ENCODE results near the gene PITPNM1.
"Not testable (repeated sequence)": the region's sequence is repeated elsewhere in the genome, so short reads cannot be mapped to it uniquely, and the experiment has no call there.

PITPNM1 gene

GRCh38 chr11:67504950-67505581 lies at the start of gene PITPNM1:
PITPNM1 (minus strand) TSS chr11:67505363; CDS start chr11:67504180, 1,183 bp downstream.
- no peak for TF ChIP-seq CTCF (IDR thresholded peaks at IDR 0.05; ENCODE audit: low read depth, low read length)
- no peak for DNase-seq (ENCODE audit: extremely low read depth, low read depth)

GRCh38 chr11:67551697-67552096 lies 46.5 kb upstream of the PITPNM1 start:
- not testable (repeated sequence) for DNase-seq (ENCODE audit: extremely low read depth, low read depth)

- no peak for DNase-seq (ENCODE audit: extremely low read depth, low read depth)
- no peak for TF ChIP-seq CTCF (IDR thresholded peaks at IDR 0.05; ENCODE audit: low read depth, low read length)
These were observed 46.0 kb upstream of the PITPNM1 start for GRCh38 chr11:67551127-67551526.

- no peak for DNase-seq (ENCODE audit: extremely low read depth, low read depth)
- no peak for TF ChIP-seq CTCF (IDR thresholded peaks at IDR 0.05; ENCODE audit: low read depth, low read length)
These were observed 43.5 kb upstream of the PITPNM1 start for GRCh38 chr11:67548555-67549110.

- not testable (repeated sequence) for DNase-seq (ENCODE audit: extremely low read depth, low read depth)
These were observed 42.9 kb upstream of the PITPNM1 start for GRCh38 chr11:67548112-67548511.

- TF ChIP-seq CTCF (IDR thresholded peaks at IDR 0.05; ENCODE audit: low read depth, low read length), result no peak
- DNase-seq (ENCODE audit: extremely low read depth, low read depth), result no peak
These were observed 40.1 kb upstream of the PITPNM1 start for GRCh38 chr11:67545280-67545679.

GRCh38 chr11:67544616-67545242 lies 39.6 kb upstream of the PITPNM1 start:
- no peak for TF ChIP-seq CTCF (IDR thresholded peaks at IDR 0.05; ENCODE audit: low read depth, low read length)
- DNase-seq (ENCODE audit: extremely low read depth, low read depth), result no peak

GRCh38 chr11:67543585-67543984 lies 38.4 kb upstream of the PITPNM1 start:
- TF ChIP-seq CTCF (IDR thresholded peaks at IDR 0.05; ENCODE audit: low read depth, low read length), result no peak
- no peak for DNase-seq (ENCODE audit: extremely low read depth, low read depth)

All from AG09319 (cell line).